Keratinocyte (primary cell): Measurements from ENCODE around the gene VEGFB. TPM values are rescaled to one million over a fixed set of nuclear protein-coding genes. Genes with fewer than 3 reads are reported as not detected.

Experiments
- DNase-seq: peaks from one replicate; pipeline ENCODE4 v3.0.0-alpha.2; 2011; ENCODE audit warnings: low read depth, missing footprints, low spot score
- FAIRE-seq: peaks from 2 replicates; lab custom pipeline; 2011; peaks lifted over from hg19 to GRCh38; lab: Jason Lieb, UNC
- H2AFZ ChIP-seq: 2 replicates; pipeline ENCODE4 v1.6.0; 2012; ENCODE audit warnings: low read length, control low read depth, inconsistent platforms; ENCODE audit not compliant: control insufficient read depth
- H3K27ac ChIP-seq: 2 replicates; pipeline ENCODE4 v1.5.1; 2011; ENCODE audit warnings: low read length; ENCODE audit not compliant: control insufficient read depth, insufficient read depth
- H3K27me3 ChIP-seq: 3 replicates; pipeline ENCODE4 v1.6.0; 2011; ENCODE audit warnings: low read length; ENCODE audit not compliant: control insufficient read depth, insufficient read depth; ENCODE audit errors: extremely low read depth
- H3K36me3 ChIP-seq, 2 experiments: 2 replicates in 1 of 2; 3 replicates in 1 of 2; pipeline ENCODE4 v1.5.1; 2011; ENCODE audit warnings: low read length in 2 of 2, mild to moderate bottlenecking in 1 of 2; ENCODE audit not compliant: control insufficient read depth in 2 of 2, insufficient read depth in 2 of 2; ENCODE audit errors: extremely low read depth in 1 of 2
- H3K4me1 ChIP-seq: 3 replicates; pipeline ENCODE4 v1.5.1; 2011; ENCODE audit warnings: low read length; ENCODE audit not compliant: control insufficient read depth, insufficient read depth; ENCODE audit errors: extremely low read depth
- H3K4me2 ChIP-seq: 3 replicates; pipeline ENCODE4 v1.6.0; 2011; ENCODE audit warnings: low read depth, low read length; ENCODE audit not compliant: control insufficient read depth, insufficient read depth; ENCODE audit errors: extremely low read depth
- H3K4me3 ChIP-seq, 3 experiments: fragments of 200-600 bp in 1 of 3; sonication (generic) in 1 of 3; 2 replicates in 2 of 3; 3 replicates in 1 of 3; pipeline ENCODE4 v1.5.1; 2011 to 2016; ENCODE audit warnings: low read length in 3 of 3, mild to moderate bottlenecking in 3 of 3, control low read depth in 2 of 3, inconsistent platforms in 1 of 3, low read depth in 1 of 3, mixed read lengths in 1 of 3, mixed run types in 1 of 3, moderate library complexity in 1 of 3; ENCODE audit not compliant: control insufficient read depth in 2 of 3, insufficient read depth in 2 of 3; ENCODE audit errors: extremely low read depth in 1 of 3
- H3K79me2 ChIP-seq: 2 replicates; pipeline ENCODE4 v1.6.0; 2012; ENCODE audit warnings: low read length; ENCODE audit not compliant: control insufficient read depth, insufficient read depth
- H3K9ac ChIP-seq: 3 replicates; pipeline ENCODE4 v1.6.0; 2011; ENCODE audit warnings: low read length; ENCODE audit not compliant: control insufficient read depth, insufficient read depth; ENCODE audit errors: extremely low read depth
- H3K9me1 ChIP-seq: 3 replicates; pipeline ENCODE4 v1.6.0; 2011; ENCODE audit warnings: low read length; ENCODE audit not compliant: control insufficient read depth, insufficient read depth; ENCODE audit errors: extremely low read depth
- H3K9me3 ChIP-seq: 2 replicates; pipeline ENCODE4 v1.5.1; 2012; ENCODE audit warnings: low read depth, low read length; ENCODE audit not compliant: control insufficient read depth
- H4K20me1 ChIP-seq: 3 replicates; pipeline ENCODE4 v1.6.0; 2011; ENCODE audit warnings: low read length; ENCODE audit not compliant: control insufficient read depth, insufficient read depth; ENCODE audit errors: extremely low read depth
- EZH2 ChIP-seq: IDR thresholded peaks from one replicate; pipeline ENCODE4 v1.6.1; 2012; ENCODE audit warnings: inconsistent platforms, mild to moderate bottlenecking, low read length, moderate library complexity
- dilution Hi-C: fragments of 300-500 bp; cut with MboI; formaldehyde crosslinking; loops from one replicate; pipeline ENCODE4 v1.7.0; 2020; ENCODE audit warnings: low sequenced_read_pairs; ENCODE audit not compliant: extremely low pct_ligation_motif_present
- polyA plus RNA-seq, 5 experiments: library from polyadenylated mRNA; depleted of rRNA in 3 of 5; stranded (reverse) in 3 of 5; stranded (forward) in 1 of 5; unstranded in 1 of 5; fragments of >200 nt; gene quantifications; 1 replicate in 1 of 5; 2 replicates in 3 of 5; 3 replicates in 1 of 5; pipeline versions ENCODE4 v1.2.1 to v1.2.3, GENCODE V29; 2011 to 2012; ENCODE audit warnings: missing spikeins in 2 of 5, low read depth in 1 of 5, low replicate concordance in 1 of 5
- TF ChIP-seq, protein P1 (sequence below), 3 experiments: IDR thresholded peaks in 1 of 3; conservative IDR thresholded peaks in 1 of 3; optimal IDR thresholded peaks in 1 of 3; 2 replicates in 2 of 3; 3 replicates in 1 of 3; pipeline versions ENCODE3 to v1.5.1; 2011; ENCODE audit warnings: low read length in 3 of 3, mild to moderate bottlenecking in 3 of 3, moderate library complexity in 2 of 3, control low read depth in 1 of 3, inconsistent platforms in 1 of 3; ENCODE audit not compliant: insufficient read depth in 2 of 3; ENCODE audit errors: extremely low read depth in 1 of 3

Gene VEGFB
- polyA plus RNA-seq, 1 donor (not counting 4 experiments of a cell fraction or from before 2014, with no cell fraction given): 10.0 TPM

DNA sequence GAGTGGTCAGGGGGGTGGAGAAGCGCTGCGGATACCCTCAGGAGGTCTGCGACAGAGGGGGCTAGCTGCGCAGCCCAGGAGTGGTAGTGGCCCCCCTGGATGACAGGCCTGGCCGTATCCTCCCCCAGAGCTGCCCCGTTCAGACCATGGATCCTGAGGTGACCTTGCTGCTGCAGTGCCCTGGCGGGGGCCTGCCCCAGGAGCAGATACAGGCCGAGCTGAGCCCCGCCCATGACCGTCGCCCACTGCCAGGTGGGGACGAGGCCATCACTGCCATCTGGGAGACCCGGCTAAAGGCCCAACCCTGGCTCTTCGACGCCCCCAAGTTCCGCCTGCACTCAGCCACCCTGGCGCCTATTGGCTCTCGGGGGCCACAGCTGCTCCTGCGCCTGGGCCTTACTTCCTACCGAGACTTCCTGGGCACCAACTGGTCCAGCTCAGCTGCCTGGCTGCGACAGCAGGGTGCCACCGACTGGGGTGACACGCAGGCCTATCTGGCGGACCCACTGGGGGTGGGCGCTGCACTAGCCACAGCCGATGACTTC is 7.8 kb upstream of the VEGFB start:
- dilution Hi-C loops: no loop called here
- Histone ChIP-seq H3K27ac (peak overlapping the region; percentile 58), H4K20me1 (no peaks in the 10 kb centered on the region), H3K4me2 (peak overlapping the region; percentile 95), H3K9ac (peak overlapping the region; percentile 85), H2AFZ (peak overlapping the region; percentile 49), H3K4me1 (peaks cover 41% of the 10 kb centered on the region), H3K27me3 (no peaks in the 10 kb centered on the region), H3K9me3 (no peaks in the 10 kb centered on the region), H3K36me3 (peaks cover 3 to 5% of the 10 kb centered on the region in 2 experiments), H3K9me1 (no peaks in the 10 kb centered on the region), H3K79me2 (peaks cover 18% of the 10 kb centered on the region), H3K4me3 (peak overlapping the region; percentile 83 to 89 (median 88))
- DNase-seq (no peak), FAIRE-seq (no peak)
- TF ChIP-seq, protein P1, sequence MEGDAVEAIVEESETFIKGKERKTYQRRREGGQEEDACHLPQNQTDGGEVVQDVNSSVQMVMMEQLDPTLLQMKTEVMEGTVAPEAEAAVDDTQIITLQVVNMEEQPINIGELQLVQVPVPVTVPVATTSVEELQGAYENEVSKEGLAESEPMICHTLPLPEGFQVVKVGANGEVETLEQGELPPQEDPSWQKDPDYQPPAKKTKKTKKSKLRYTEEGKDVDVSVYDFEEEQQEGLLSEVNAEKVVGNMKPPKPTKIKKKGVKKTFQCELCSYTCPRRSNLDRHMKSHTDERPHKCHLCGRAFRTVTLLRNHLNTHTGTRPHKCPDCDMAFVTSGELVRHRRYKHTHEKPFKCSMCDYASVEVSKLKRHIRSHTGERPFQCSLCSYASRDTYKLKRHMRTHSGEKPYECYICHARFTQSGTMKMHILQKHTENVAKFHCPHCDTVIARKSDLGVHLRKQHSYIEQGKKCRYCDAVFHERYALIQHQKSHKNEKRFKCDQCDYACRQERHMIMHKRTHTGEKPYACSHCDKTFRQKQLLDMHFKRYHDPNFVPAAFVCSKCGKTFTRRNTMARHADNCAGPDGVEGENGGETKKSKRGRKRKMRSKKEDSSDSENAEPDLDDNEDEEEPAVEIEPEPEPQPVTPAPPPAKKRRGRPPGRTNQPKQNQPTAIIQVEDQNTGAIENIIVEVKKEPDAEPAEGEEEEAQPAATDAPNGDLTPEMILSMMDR (optimal IDR thresholded peaks at IDR 0.05 in 1 of 3, IDR thresholded peaks at IDR 0.05 in 1 of 3, conservative IDR thresholded peaks at IDR 0.05 in 1 of 3; ENCODE audit: extremely low read depth in 1 of 3, insufficient read depth in 2 of 3, low read length in 3 of 3): no peak
- no peak for TF ChIP-seq EZH2

DNA sequence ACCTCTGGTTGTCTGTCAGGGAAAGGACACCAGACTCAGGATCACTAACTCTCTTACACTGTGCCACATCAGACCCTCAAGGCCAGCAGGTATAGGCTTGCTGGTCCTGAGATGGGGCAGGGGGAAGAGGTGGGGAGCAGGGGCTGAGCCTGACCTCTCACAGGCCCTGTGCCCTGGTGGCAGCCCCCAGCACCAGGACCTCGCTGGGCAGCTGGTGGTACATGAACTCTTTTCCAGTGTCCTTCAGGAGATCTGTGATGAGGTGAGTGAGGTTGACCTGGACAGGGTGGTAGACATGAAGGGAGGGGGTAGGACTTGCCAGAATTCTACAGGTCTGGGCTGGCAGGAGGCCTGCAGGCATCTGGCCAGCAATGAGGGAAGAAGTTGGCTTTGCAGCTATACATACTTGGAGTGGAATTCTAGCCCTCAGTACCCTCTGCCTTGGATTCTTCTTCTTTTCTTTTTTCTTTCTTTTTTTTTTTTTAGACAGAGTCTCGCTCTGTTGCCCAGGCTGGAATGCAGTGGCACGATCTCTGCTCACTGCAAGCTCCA is 6.9 kb upstream of the VEGFB start:
- peaks cover 18% of the 10 kb centered on the region for H3K79me2 ChIP-seq
- no peak for DNase-seq
- no peaks in the 10 kb centered on the region for H3K9me3 ChIP-seq
- no peaks in the 10 kb centered on the region for H3K27me3 ChIP-seq
- peak; percentile 62 for FAIRE-seq
- H2AFZ ChIP-seq: no peak overlapping the region
- peaks cover 47% of the 10 kb centered on the region for H3K4me1 ChIP-seq
- no peaks in the 10 kb centered on the region for H3K9me1 ChIP-seq
- no peak overlapping the region for H3K27ac ChIP-seq
- dilution Hi-C loops: no loop called here
- H4K20me1 ChIP-seq: no peaks in the 10 kb centered on the region
- TF ChIP-seq EZH2: no peak
- TF ChIP-seq, protein P1 (optimal IDR thresholded peaks at IDR 0.05 in 1 of 3, IDR thresholded peaks at IDR 0.05 in 1 of 3, conservative IDR thresholded peaks at IDR 0.05 in 1 of 3; ENCODE audit: extremely low read depth in 1 of 3, insufficient read depth in 2 of 3, low read length in 3 of 3): no peak
- peak overlapping the region; percentile 83 to 89 (median 88) for H3K4me3 ChIP-seq
- H3K9ac ChIP-seq: peak overlapping the region; percentile 85
- peaks cover 3 to 5% of the 10 kb centered on the region in 2 experiments for H3K36me3 ChIP-seq
- H3K4me2 ChIP-seq: peak overlapping the region; percentile 95
